HCT116 (cell line): ENCODE measurements around the gene VAPA. TPM values are rescaled to one million over a fixed set of nuclear protein-coding genes. Genes with fewer than 3 reads are reported as not detected.

Experiments used
- ATAC-seq: fragments of 200-7000 bp; cut with Tn5 transposase; 2 replicates; pipeline ENCODE4 v1.9.1; 2020; ENCODE audit warnings: mild to moderate bottlenecking, moderate library complexity
- BruUV-seq: library from RNA; stranded (reverse); fragments of 400-500 nt; replicated peaks from 2 replicates; lab custom pipeline; 2021; lab: Mats Ljungman, UMichigan
- CTCF ChIA-PET: fragments of 300-600 bp; sonication (Branson Sonifier 250); formaldehyde crosslinking; loops from one replicate; lab custom pipeline; 2021; ENCODE audit warnings: antibody characterized with exemption; lab: Charles Lee
- POLR2A ChIA-PET: fragments of 300-600, 350-600 bp; sonication (Branson Sonifier 250); formaldehyde crosslinking; loops from one replicate; lab custom pipeline; 2021; ENCODE audit warnings: antibody characterized with exemption; lab: Charles Lee
- RAD21 ChIA-PET, 2 experiments: fragments of 300-600 bp; sonication (Branson Sonifier 250); formaldehyde crosslinking; loops; one replicate each; lab custom pipeline; 2023; ENCODE audit warnings: low total read pairs in 2 of 2; ENCODE audit not compliant: uncharacterized antibody in 2 of 2, unreplicated experiment in 2 of 2, low non-redundant PET in 1 of 2; lab: Charles Lee
- DNase-seq: peaks from one replicate; pipeline ENCODE4 v3.0.0-alpha.2; 2010; ENCODE audit warnings: low read depth, low spot score
- H2AFZ ChIP-seq: fragments of 200-600 bp; shearing (Covaris generic), sonication (generic); 2 replicates; pipeline ENCODE4 v1.6.1; 2017; ENCODE audit warnings: low read depth, mixed run types, mixed read lengths, antibody characterized with exemption, low read length; ENCODE audit not compliant: poor library complexity, severe bottlenecking
- H3K27ac ChIP-seq: 2 replicates; pipeline ENCODE4 v1.5.1; 2012; ENCODE audit warnings: low read depth, low read length
- H3K27me3 ChIP-seq: fragments of 200-600 bp; sonication (generic); 2 replicates; pipeline ENCODE4 v1.6.1; 2016; ENCODE audit warnings: mixed run types, low read length, mixed read lengths; ENCODE audit not compliant: insufficient read depth
- H3K36me3 ChIP-seq, 2 experiments: fragments of 200-500 bp in 1 of 2; fragments of 200-600 bp in 1 of 2; sonication (Bioruptor generic) in 1 of 2; sonication (generic) in 1 of 2; 2 replicates each; pipeline versions ENCODE4 v1.5.1 to v1.6.1; 2014 to 2016; ENCODE audit warnings: low read length in 2 of 2, inconsistent platforms in 1 of 2, mixed read lengths in 1 of 2, mixed run types in 1 of 2; ENCODE audit not compliant: insufficient read depth in 2 of 2, control insufficient read depth in 1 of 2
- H3K4me1 ChIP-seq, 2 experiments: fragments of 200-600 bp in 1 of 2; sonication (generic) in 1 of 2; 2 replicates each; pipeline versions ENCODE4 v1.5.1 to v1.6.1; 2012 to 2017; ENCODE audit warnings: low read length in 2 of 2, inconsistent platforms in 1 of 2, mild to moderate bottlenecking in 1 of 2, mixed read lengths in 1 of 2, mixed run types in 1 of 2, moderate library complexity in 1 of 2; ENCODE audit not compliant: insufficient read depth in 2 of 2, control insufficient read depth in 1 of 2
- H3K4me2 ChIP-seq: fragments of 200-600 bp; sonication (generic); 2 replicates; pipeline ENCODE4 v1.6.1; 2017; ENCODE audit warnings: mixed run types, low read length, mixed read lengths
- H3K4me3 ChIP-seq, 2 experiments: fragments of 200-600 bp in 1 of 2; sonication (generic) in 1 of 2; replicated peaks in 1 of 2; 2 replicates each; pipeline ENCODE4 v1.5.1; 2011 to 2016; ENCODE audit warnings: low read length in 2 of 2, control low read depth in 1 of 2, low read depth in 1 of 2, mild to moderate bottlenecking in 1 of 2, mixed read lengths in 1 of 2, mixed run types in 1 of 2
- H3K79me2 ChIP-seq: fragments of 200-600 bp; sonication (generic); 2 replicates; pipeline ENCODE4 v1.6.1; 2017; ENCODE audit warnings: mild to moderate bottlenecking, mixed run types, low read length, moderate library complexity, mixed read lengths; ENCODE audit not compliant: insufficient read depth
- H3K9ac ChIP-seq: fragments of 200-600 bp; sonication (generic); 2 replicates; pipeline ENCODE4 v1.6.1; 2016; ENCODE audit warnings: low read length, mixed read lengths
- H3K9me2 ChIP-seq: fragments of 200-600 bp; sonication (generic), shearing (Covaris generic); 2 replicates; pipeline ENCODE4 v1.6.1; 2017; ENCODE audit warnings: mixed run types, mild to moderate bottlenecking, moderate library complexity; ENCODE audit not compliant: insufficient read depth
- H3K9me3 ChIP-seq, 2 experiments: fragments of 200-500 bp in 1 of 2; fragments of 200-600 bp in 1 of 2; sonication (Bioruptor generic) in 1 of 2; sonication (generic) in 1 of 2; 2 replicates each; pipeline ENCODE4 v1.6.1; 2014 to 2017; ENCODE audit warnings: low read length in 2 of 2, mixed read lengths in 2 of 2, inconsistent platforms in 1 of 2, low read depth in 1 of 2, mild to moderate bottlenecking in 1 of 2, mixed run types in 1 of 2, moderate library complexity in 1 of 2; ENCODE audit not compliant: control insufficient read depth in 1 of 2, insufficient read depth in 1 of 2
- H4K20me1 ChIP-seq: fragments of 200-600 bp; sonication (generic), shearing (Covaris generic); 2 replicates; pipeline ENCODE4 v1.6.1; 2017; ENCODE audit warnings: mixed run types, mild to moderate bottlenecking, moderate library complexity; ENCODE audit not compliant: insufficient read depth
- CBX3 ChIP-seq: IDR thresholded peaks from 2 replicates; pipeline ENCODE4 v1.6.1; 2012; ENCODE audit warnings: low read depth
- CEBPB ChIP-seq: IDR thresholded peaks from 2 replicates; pipeline ENCODE4 v1.6.1; 2012; ENCODE audit warnings: low read depth
- EZH2phosphoT487 ChIP-seq: fragments of 200-600 bp; IDR thresholded peaks from 2 replicates; pipeline ENCODE4 v1.6.1; 2018; ENCODE audit warnings: antibody characterized with exemption, borderline replicate concordance
- JUND ChIP-seq: IDR thresholded peaks from 2 replicates; pipeline ENCODE4 v1.6.1; 2012
- SP1 ChIP-seq: IDR thresholded peaks from 2 replicates; pipeline ENCODE4 v1.6.1; 2012; ENCODE audit warnings: low read depth
- SRF ChIP-seq: IDR thresholded peaks from 2 replicates; pipeline ENCODE4 v1.6.1; 2012; ENCODE audit warnings: low read depth
- intact Hi-C: fragments of 100-400 bp; cut with micrococcal nuclease; formaldehyde crosslinking; loops from 2 replicates; pipeline ENCODE4 v1.10.0; 2022
- total RNA-seq: library from RNA; stranded (reverse); gene quantifications from one replicate; pipeline ENCODE4 v1.2.1, GENCODE V29; 2021; ENCODE audit not compliant: unreplicated experiment
- TF ChIP-seq, protein P1 (sequence below): IDR thresholded peaks from 2 replicates; pipeline ENCODE4 v1.6.1; 2012

The VAPA gene
- total RNA-seq, 1 experiment from 2014 or later = 295 TPM

DNA sequence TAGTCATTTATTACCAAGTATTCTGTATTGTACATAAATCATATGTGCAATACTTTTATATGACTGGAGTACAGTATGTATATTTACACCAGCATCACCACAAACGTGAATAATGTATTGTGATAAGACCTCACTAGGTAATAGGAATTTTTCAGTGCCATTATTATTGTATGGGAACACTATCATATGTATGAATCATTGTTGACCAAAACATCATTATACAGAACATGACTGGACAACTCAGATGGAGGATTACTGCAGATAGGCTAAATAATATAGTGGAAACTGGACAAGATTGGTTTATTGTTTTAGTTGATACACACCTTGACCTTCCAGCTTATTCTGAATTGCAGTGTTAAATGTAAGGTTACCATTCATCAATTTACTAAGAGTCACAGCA is 33.4 kb downstream of the VAPA start:
- ATAC-seq = no peak

DNA sequence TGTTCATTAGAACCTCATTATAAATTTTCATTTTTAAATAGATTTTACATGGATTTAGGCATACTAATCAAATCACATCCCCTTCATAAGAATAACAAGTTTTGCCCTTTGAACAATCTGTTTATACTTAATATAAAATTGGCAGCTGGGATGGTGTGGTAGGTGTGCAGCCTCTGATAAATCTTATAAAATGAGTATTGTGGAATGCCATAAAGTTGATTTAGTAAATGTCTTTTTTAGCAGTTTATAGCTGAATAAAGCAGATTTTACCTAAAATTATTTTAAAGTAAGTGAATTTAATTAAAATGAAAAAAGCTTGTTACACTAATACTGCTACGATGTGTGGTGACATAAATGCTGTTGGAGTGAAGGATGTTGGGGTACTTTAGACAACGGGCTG is 35.5 kb downstream of the VAPA start:
- Histone ChIP-seq H3K9me3 (no peaks in the 10 kb centered on the region), H3K4me1 (no peaks in the 10 kb centered on the region), H3K27me3 (no peaks in the 10 kb centered on the region), H3K27ac (no peak overlapping the region), H3K36me3 (peaks cover 40% of the 10 kb centered on the region in 2 experiments), H4K20me1 (peaks cover 16% of the 10 kb centered on the region; the same call in 1 of the 2 replicates), H3K4me2 (no peak overlapping the region), H3K79me2 (peaks cover 93% of the 10 kb centered on the region), H3K4me3 (no peak overlapping the region)
- intact Hi-C loops = no loop called here
- DNase-seq (no peak), ATAC-seq (no peak)
- CTCF ChIA-PET = no interaction called here
- POLR2A ChIA-PET = no interaction called here
- RAD21 ChIA-PET = no interaction called here
- TF ChIP-seq CEBPB = no peak
- TF ChIP-seq, protein P1, sequence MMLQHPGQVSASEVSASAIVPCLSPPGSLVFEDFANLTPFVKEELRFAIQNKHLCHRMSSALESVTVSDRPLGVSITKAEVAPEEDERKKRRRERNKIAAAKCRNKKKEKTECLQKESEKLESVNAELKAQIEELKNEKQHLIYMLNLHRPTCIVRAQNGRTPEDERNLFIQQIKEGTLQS = no peak
- no peak for TF ChIP-seq CBX3
- TF ChIP-seq SP1 = no peak
- TF ChIP-seq EZH2phosphoT487 = no peak
- TF ChIP-seq, all 23 proteins: peak for 0
- BruUV-seq = no TSS peak
- Histone ChIP-seq H2AFZ (no peak overlapping the region), H3K9me2 (no peaks in the 10 kb centered on the region), H3K9ac (no peak overlapping the region)

More for the DNA sequence above, 33.4 kb downstream of the VAPA start:
- H3K4me1 ChIP-seq = no peaks in the 10 kb centered on the region
- H3K9ac ChIP-seq = no peak overlapping the region
- H3K4me3 ChIP-seq = no peak overlapping the region
- BruUV-seq = no TSS peak
- no peak overlapping the region for H2AFZ ChIP-seq
- peaks cover 23 to 25% of the 10 kb centered on the region in 2 experiments; a peak in 3 of 4 replicates for H3K36me3 ChIP-seq
- H3K27ac ChIP-seq = no peak overlapping the region
- CTCF ChIA-PET = no interaction called here
- intact Hi-C loops = no loop called here
- no peak overlapping the region for H3K4me2 ChIP-seq
- H3K79me2 ChIP-seq = peaks cover 94% of the 10 kb centered on the region
- RAD21 ChIA-PET = no interaction called here
- no peaks in the 10 kb centered on the region for H3K9me2 ChIP-seq
- POLR2A ChIA-PET = no interaction called here
- H4K20me1 ChIP-seq = peaks cover 17% of the 10 kb centered on the region; the same call in 1 of the 2 replicates
- H3K27me3 ChIP-seq = no peaks in the 10 kb centered on the region
- TF ChIP-seq EZH2phosphoT487 (no peak), SRF (no peak), JUND (no peak)
- TF ChIP-seq, all 23 proteins: peak for 0
- no peak for DNase-seq
- H3K9me3 ChIP-seq = no peaks in the 10 kb centered on the region
